SK-N-SH treated with all-trans-retinoic acid at 6 μM for 48 hours (cell line): ENCODE results near the gene HDGF.

Experiments
- CSDC2 ChIP-seq: fragments of 250-450 bp; sonication (Bioruptor Pico); IDR thresholded peaks from 2 replicates; pipeline ENCODE4 v1.5.0; 2020; ENCODE audit warnings: mild to moderate bottlenecking, moderate library complexity
- ESRRG ChIP-seq: fragments of 250-450 bp; sonication (Bioruptor Pico); IDR thresholded peaks from 2 replicates; pipeline ENCODE4 v1.6.1; 2021; ENCODE audit warnings: mild to moderate bottlenecking
- OSR1 ChIP-seq: fragments of 250-450 bp; sonication (Bioruptor Pico); IDR thresholded peaks from 2 replicates; pipeline ENCODE4 v1.8.0; 2022; ENCODE audit warnings: moderate library complexity, mild to moderate bottlenecking, inconsistent platforms
- ZFP3 ChIP-seq: fragments of 250-450 bp; sonication (Bioruptor Pico); IDR thresholded peaks from 2 replicates; pipeline ENCODE4 v1.5.0; 2020; ENCODE audit warnings: mild to moderate bottlenecking, moderate library complexity
- ZFP30 ChIP-seq: fragments of 450-650 bp; formaldehyde crosslinking; IDR thresholded peaks from 2 replicates; pipeline ENCODE4 v1.5.0; 2022; ENCODE audit warnings: mild to moderate bottlenecking, moderate library complexity
- TF ChIP-seq, protein P1 (sequence below): fragments of 250-450 bp; sonication (Bioruptor Pico); IDR thresholded peaks from 2 replicates; pipeline ENCODE4 v1.8.0; 2020; ENCODE audit warnings: mild to moderate bottlenecking, moderate library complexity, borderline replicate concordance

DNA sequence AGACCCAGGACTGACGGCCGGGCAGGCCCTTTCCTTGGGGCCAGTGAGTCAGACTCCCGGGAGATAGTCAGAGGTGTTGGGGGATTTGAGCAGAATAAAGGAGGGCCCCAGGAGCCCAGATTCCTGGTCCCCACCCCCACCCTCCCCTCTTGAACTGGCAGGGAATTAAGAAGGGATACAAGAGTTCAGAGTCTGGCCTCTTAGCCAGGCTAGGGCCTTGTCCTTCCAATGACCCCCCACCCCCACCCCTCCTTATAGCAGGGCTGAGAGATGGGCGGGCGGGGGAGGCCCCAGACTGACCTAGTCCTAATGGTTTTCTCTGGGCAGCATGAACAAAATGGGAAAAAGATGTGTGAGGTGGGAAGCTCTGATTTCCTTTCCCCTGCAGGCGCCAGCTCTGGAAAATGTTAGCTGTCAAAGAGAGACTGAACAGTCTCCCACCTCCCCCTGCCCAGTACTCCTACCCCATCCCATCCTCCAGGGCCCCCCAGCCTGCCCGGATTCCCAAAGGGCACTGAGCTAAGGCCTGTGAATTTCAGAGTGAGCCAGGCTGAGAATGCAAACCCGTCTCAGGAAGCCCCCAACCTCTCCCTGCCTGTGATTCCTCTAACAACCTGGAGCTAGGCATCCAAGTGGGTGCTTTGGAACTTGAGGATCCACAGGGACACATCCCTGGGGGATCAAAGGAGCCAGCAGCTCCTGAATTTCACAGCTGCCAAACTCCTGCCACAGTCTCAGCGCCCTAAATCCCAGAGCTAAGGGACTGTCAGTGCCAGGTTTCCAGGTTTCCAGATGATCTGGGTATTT, 40.3 kb downstream of the HDGF start:
- TF ChIP-seq ZFP30 (CRISPR knock-in tag) (no peak), ESRRG (CRISPR knock-in tag) (no peak), OSR1 (CRISPR knock-in tag) (no peak), CSDC2 (no peak), ZFP3 (CRISPR knock-in tag) (0 out of 2 replicates have a peak, but pooled peaks have one; percentile 68)
- TF ChIP-seq, protein P1, sequence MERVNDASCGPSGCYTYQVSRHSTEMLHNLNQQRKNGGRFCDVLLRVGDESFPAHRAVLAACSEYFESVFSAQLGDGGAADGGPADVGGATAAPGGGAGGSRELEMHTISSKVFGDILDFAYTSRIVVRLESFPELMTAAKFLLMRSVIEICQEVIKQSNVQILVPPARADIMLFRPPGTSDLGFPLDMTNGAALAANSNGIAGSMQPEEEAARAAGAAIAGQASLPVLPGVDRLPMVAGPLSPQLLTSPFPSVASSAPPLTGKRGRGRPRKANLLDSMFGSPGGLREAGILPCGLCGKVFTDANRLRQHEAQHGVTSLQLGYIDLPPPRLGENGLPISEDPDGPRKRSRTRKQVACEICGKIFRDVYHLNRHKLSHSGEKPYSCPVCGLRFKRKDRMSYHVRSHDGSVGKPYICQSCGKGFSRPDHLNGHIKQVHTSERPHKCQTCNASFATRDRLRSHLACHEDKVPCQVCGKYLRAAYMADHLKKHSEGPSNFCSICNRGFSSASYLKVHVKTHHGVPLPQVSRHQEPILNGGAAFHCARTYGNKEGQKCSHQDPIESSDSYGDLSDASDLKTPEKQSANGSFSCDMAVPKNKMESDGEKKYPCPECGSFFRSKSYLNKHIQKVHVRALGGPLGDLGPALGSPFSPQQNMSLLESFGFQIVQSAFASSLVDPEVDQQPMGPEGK (CRISPR knock-in tag), result peak; percentile 88
